K562 (cell line): ENCODE measurements around the gene TUBB4B. TPM values are rescaled to one million over a fixed set of nuclear protein-coding genes. Genes with fewer than 3 reads are reported as not detected.

Source experiments
- GABPB1 ChIP-seq: sonication (generic); formaldehyde crosslinking; IDR thresholded peaks from 2 replicates; pipeline ENCODE4 v1.8.0; 2022; ENCODE audit warnings: mild to moderate bottlenecking, missing genetic modification reagents
- GABPB2 ChIP-seq: fragments of 250-450 bp; sonication (Bioruptor Pico); conservative IDR thresholded peaks from 2 replicates; pipeline ENCODE4 v1.5.1; 2021; ENCODE audit warnings: mild to moderate bottlenecking
- HMGXB4 ChIP-seq: sonication (generic); formaldehyde crosslinking; IDR thresholded peaks from 2 replicates; pipeline ENCODE4 v1.8.1; 2023; ENCODE audit warnings: mild to moderate bottlenecking, missing genetic modification reagents
- LEF1 ChIP-seq: fragments of 450-650 bp; IDR thresholded peaks from 2 replicates; pipeline ENCODE4 v1.6.1; 2016; ENCODE audit warnings: mild to moderate bottlenecking
- MTA1 ChIP-seq: fragments of 450-650 bp; IDR thresholded peaks from 2 replicates; pipeline ENCODE4 v1.6.1; 2017; ENCODE audit warnings: borderline replicate concordance
- NR1H2 ChIP-seq: sonication (generic); formaldehyde crosslinking; IDR thresholded peaks from 2 replicates; pipeline ENCODE4 v1.4.0; 2020; ENCODE audit warnings: mild to moderate bottlenecking, missing genetic modification reagents
- NR2C2 ChIP-seq, 2 experiments: fragments of 200-800 bp in 1 of 2; sonication (Bioruptor generic) in 1 of 2; sonication (generic) in 1 of 2; formaldehyde crosslinking in 1 of 2; IDR thresholded peaks; 2 replicates each; pipeline versions ENCODE4 v1.6.1 to v1.8.0; 2016 to 2022; ENCODE audit warnings: mild to moderate bottlenecking in 1 of 2, missing compliant biosample characterization in 1 of 2, missing genetic modification characterization in 1 of 2, missing genetic modification reagents in 1 of 2
- RBM39 ChIP-seq: fragments of 200-400 bp; formaldehyde crosslinking; optimal IDR thresholded peaks from 2 replicates; pipeline ENCODE3; 2018; ENCODE audit warnings: low read depth, low read length
- SNAPC5 ChIP-seq: fragments of 250-450 bp; sonication (Bioruptor Pico); IDR thresholded peaks from 2 replicates; pipeline ENCODE4 v1.8.0; 2021; ENCODE audit warnings: moderate library complexity, mild to moderate bottlenecking, inconsistent platforms
- SRSF1 ChIP-seq: fragments of 200-400 bp; formaldehyde crosslinking; IDR thresholded peaks from 2 replicates; pipeline ENCODE4 v1.6.1; 2017; ENCODE audit warnings: mild to moderate bottlenecking, low read depth, low read length, moderate library complexity
- TAF15 ChIP-seq: fragments of 200-400 bp; formaldehyde crosslinking; IDR thresholded peaks from 2 replicates; pipeline ENCODE4 v1.6.1; 2017; ENCODE audit warnings: mild to moderate bottlenecking, low read depth, low read length, moderate library complexity
- TBL1XR1 ChIP-seq, 2 experiments: IDR thresholded peaks; 2 replicates each; pipeline ENCODE4 v1.6.1; 2012; ENCODE audit warnings: improper control_type of control experiment in 2 of 2, low read length in 2 of 2, mild to moderate bottlenecking in 1 of 2
- TCF7 ChIP-seq: sonication (generic); IDR thresholded peaks from 2 replicates; pipeline ENCODE4 v1.6.1; 2016; ENCODE audit warnings: antibody characterized with exemption, borderline replicate concordance
- TEAD1 ChIP-seq, 2 experiments: fragments of 450-650 bp in 1 of 2; sonication (generic) in 1 of 2; formaldehyde crosslinking; IDR thresholded peaks; 2 replicates each; pipeline versions ENCODE4 v1.4.0 to v1.8.0; 2020 to 2022; ENCODE audit warnings: mild to moderate bottlenecking in 2 of 2, missing genetic modification reagents in 1 of 2
- ZNF239 ChIP-seq: fragments of 250-450 bp; sonication (Bioruptor Pico); IDR thresholded peaks from 2 replicates; pipeline ENCODE4 v1.4.0; 2020; ENCODE audit warnings: mild to moderate bottlenecking
- polyA plus RNA-seq, 8 experiments: library from polyadenylated mRNA; depleted of rRNA in 4 of 8; stranded (reverse) in 5 of 8; unstranded in 3 of 8; fragments of >200 nt; fragmentation: Nextera tagmentation in 2 of 8; fragmentation: Illumina TruSeq in 1 of 8; extraction: Ambion mirVana in 2 of 8; extraction: Trizol in 1 of 8; gene quantifications; 2 replicates each; pipeline versions ENCODE4 v1.2.1 to v1.2.3, GENCODE V29; 2011 to 2014; ENCODE audit warnings: inconsistent platforms in 1 of 8, missing spikeins in 1 of 8
- total RNA-seq, 7 experiments: library from RNA; depleted of rRNA in 6 of 7; stranded (reverse); fragments of >200 nt in 6 of 7; fragmentation: Illumina TruSeq in 2 of 7; extraction: Trizol in 2 of 7; gene quantifications; 2 replicates each; pipeline versions ENCODE4 v1.2.1 to v1.2.3, GENCODE V29; 2011 to 2021; ENCODE audit warnings: low replicate concordance in 1 of 7
- TF ChIP-seq, protein P1 (sequence below): fragments of 200-800 bp; sonication (Bioruptor generic); IDR thresholded peaks from 2 replicates; pipeline ENCODE4 v1.6.1; 2016; ENCODE audit warnings: missing genetic modification characterization, missing compliant biosample characterization
- TF ChIP-seq, protein P2 (sequence below): fragments of 450-650 bp; formaldehyde crosslinking; IDR thresholded peaks from 2 replicates; pipeline ENCODE4 v1.4.0; 2020; ENCODE audit warnings: mild to moderate bottlenecking, mixed read lengths
- TF ChIP-seq, protein P3 (sequence below): fragments of 450-650 bp; IDR thresholded peaks from 2 replicates; pipeline ENCODE4 v1.6.1; 2016

Gene TUBB4B
- total and polyA plus RNA-seq, 9 of the 15 experiments (the other 6 are each of a cell fraction or from before 2014, with no cell fraction given) = 24.1 to 443 (median 268) TPM

GRCh38 chr9:137268538-137269201 is 27.6 kb downstream of the TUBB4B start (continued):
- TF ChIP-seq, protein P1, sequence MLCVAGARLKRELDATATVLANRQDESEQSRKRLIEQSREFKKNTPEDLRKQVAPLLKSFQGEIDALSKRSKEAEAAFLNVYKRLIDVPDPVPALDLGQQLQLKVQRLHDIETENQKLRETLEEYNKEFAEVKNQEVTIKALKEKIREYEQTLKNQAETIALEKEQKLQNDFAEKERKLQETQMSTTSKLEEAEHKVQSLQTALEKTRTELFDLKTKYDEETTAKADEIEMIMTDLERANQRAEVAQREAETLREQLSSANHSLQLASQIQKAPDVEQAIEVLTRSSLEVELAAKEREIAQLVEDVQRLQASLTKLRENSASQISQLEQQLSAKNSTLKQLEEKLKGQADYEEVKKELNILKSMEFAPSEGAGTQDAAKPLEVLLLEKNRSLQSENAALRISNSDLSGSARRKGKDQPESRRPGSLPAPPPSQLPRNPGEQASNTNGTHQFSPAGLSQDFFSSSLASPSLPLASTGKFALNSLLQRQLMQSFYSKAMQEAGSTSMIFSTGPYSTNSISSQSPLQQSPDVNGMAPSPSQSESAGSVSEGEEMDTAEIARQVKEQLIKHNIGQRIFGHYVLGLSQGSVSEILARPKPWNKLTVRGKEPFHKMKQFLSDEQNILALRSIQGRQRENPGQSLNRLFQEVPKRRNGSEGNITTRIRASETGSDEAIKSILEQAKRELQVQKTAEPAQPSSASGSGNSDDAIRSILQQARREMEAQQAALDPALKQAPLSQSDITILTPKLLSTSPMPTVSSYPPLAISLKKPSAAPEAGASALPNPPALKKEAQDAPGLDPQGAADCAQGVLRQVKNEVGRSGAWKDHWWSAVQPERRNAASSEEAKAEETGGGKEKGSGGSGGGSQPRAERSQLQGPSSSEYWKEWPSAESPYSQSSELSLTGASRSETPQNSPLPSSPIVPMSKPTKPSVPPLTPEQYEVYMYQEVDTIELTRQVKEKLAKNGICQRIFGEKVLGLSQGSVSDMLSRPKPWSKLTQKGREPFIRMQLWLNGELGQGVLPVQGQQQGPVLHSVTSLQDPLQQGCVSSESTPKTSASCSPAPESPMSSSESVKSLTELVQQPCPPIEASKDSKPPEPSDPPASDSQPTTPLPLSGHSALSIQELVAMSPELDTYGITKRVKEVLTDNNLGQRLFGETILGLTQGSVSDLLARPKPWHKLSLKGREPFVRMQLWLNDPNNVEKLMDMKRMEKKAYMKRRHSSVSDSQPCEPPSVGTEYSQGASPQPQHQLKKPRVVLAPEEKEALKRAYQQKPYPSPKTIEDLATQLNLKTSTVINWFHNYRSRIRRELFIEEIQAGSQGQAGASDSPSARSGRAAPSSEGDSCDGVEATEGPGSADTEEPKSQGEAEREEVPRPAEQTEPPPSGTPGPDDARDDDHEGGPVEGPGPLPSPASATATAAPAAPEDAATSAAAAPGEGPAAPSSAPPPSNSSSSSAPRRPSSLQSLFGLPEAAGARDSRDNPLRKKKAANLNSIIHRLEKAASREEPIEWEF (CRISPR knock-in tag) = no peak
- TF ChIP-seq NR2C2 (CRISPR knock-in tag; IDR thresholded peaks at IDR 0.05) (peak; percentile 70; the same call in 1 of the 2 replicates), NR2C2 (tag; IDR thresholded peaks at IDR 0.05) (peak; percentile 70), MTA1 (peak; percentile 82), HMGXB4 (CRISPR knock-in tag) (no peak), NR1H2 (no peak), TAF15 (no peak), TBL1XR1 (IDR thresholded peaks at IDR 0.05; ENCODE audit: low read length in 2 of 2) (0 out of 4 replicates have a peak, but pooled peaks of 1 of the 2 experiments have one; percentile 20), LEF1 (peak; percentile 88), ZNF239 (CRISPR knock-in tag) (no peak), SNAPC5 (CRISPR knock-in tag) (no peak), TEAD1 (CRISPR knock-in tag; IDR thresholded peaks at IDR 0.05) (0 out of 4 replicates have a peak, but pooled peaks of 1 of the 2 experiments have one; percentile 36), GABPB1 (peak; percentile 17; the same call in 1 of the 2 replicates), SRSF1 (no peak), RBM39 (no peak), GABPB2 (no peak), TCF7 (no peak)
- TF ChIP-seq, protein P2, sequence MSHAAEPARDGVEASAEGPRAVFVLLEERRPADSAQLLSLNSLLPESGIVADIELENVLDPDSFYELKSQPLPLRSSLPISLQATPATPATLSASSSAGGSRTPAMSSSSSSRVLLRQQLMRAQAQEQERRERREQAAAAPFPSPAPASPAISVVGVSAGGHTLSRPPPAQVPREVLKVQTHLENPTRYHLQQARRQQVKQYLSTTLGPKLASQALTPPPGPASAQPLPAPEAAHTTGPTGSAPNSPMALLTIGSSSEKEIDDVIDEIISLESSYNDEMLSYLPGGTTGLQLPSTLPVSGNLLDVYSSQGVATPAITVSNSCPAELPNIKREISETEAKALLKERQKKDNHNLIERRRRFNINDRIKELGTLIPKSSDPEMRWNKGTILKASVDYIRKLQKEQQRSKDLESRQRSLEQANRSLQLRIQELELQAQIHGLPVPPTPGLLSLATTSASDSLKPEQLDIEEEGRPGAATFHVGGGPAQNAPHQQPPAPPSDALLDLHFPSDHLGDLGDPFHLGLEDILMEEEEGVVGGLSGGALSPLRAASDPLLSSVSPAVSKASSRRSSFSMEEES (CRISPR knock-in tag) = no peak
- TF ChIP-seq, protein P3, sequence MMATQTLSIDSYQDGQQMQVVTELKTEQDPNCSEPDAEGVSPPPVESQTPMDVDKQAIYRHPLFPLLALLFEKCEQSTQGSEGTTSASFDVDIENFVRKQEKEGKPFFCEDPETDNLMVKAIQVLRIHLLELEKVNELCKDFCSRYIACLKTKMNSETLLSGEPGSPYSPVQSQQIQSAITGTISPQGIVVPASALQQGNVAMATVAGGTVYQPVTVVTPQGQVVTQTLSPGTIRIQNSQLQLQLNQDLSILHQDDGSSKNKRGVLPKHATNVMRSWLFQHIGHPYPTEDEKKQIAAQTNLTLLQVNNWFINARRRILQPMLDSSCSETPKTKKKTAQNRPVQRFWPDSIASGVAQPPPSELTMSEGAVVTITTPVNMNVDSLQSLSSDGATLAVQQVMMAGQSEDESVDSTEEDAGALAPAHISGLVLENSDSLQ = peak; percentile 88
